Thymus (tissue), 11 donors: Measurements from ENCODE around the gene RSAD2. TPM values are rescaled to one million over a fixed set of nuclear protein-coding genes. Genes with fewer than 3 reads are reported as not detected.
A peak's percentile ranks its signal among the peaks of the same experiment; 100 is the strongest.

Experiments
- DNase-seq, 9 donors: peaks; one replicate each; pipeline ENCODE4 v3.0.0-alpha.2; 2013; ENCODE audit warnings: low spot score in 9 of 9, low read depth in 6 of 9, missing footprints in 1 of 9
- H3K27ac ChIP-seq, 2 donors: one replicate each; pipeline ENCODE4 v1.5.1; 2013; ENCODE audit warnings: control low read depth in 1 of 2, low read depth in 1 of 2, low read length in 1 of 2, mild to moderate bottlenecking in 1 of 2, moderate library complexity in 1 of 2
- H3K27me3 ChIP-seq, 2 donors: one replicate each; pipeline ENCODE4 v1.5.1; 2013; ENCODE audit warnings: low read length in 1 of 2; ENCODE audit not compliant: control insufficient read depth in 2 of 2, insufficient read depth in 1 of 2
- H3K36me3 ChIP-seq, 2 donors: one replicate each; pipeline ENCODE4 v1.5.1; 2013; ENCODE audit warnings: low read length in 1 of 2, mild to moderate bottlenecking in 1 of 2, moderate library complexity in 1 of 2; ENCODE audit not compliant: control insufficient read depth in 2 of 2, insufficient read depth in 2 of 2
- H3K4me1 ChIP-seq, 2 donors: one replicate each; pipeline ENCODE4 v1.5.1; 2013; ENCODE audit warnings: low read length in 2 of 2; ENCODE audit not compliant: control insufficient read depth in 2 of 2, insufficient read depth in 2 of 2
- H3K4me3 ChIP-seq, 2 donors: one replicate each; pipeline ENCODE4 v1.5.1; 2013; ENCODE audit warnings: low read length in 2 of 2, control low read depth in 1 of 2, mild to moderate bottlenecking in 1 of 2
- H3K9me3 ChIP-seq, 2 donors: one replicate each; pipeline ENCODE4 v1.5.1; 2013; ENCODE audit warnings: low read length in 1 of 2, mild to moderate bottlenecking in 1 of 2; ENCODE audit not compliant: control insufficient read depth in 2 of 2, insufficient read depth in 1 of 2
- WGBS: extraction: QIAGEN DNeasy Blood & Tissue Kit; methylation state at CpG from one replicate; pipeline ENCODE4 v1.1.7; 2013; 5-methylcytosine and 5-hydroxymethylcytosine counted together
- polyA plus RNA-seq: library from polyadenylated mRNA; stranded (reverse); fragments of 200-250 nt; gene quantifications from one replicate; pipeline ENCODE4 v1.2.3, GENCODE V29; 2013
- total RNA-seq: library from RNA; stranded (reverse); fragments of 120-200 nt; gene quantifications from one replicate; pipeline ENCODE4 v1.2.4, GENCODE V29; 2013
- donor health status: healthy.

The RSAD2 gene
- total and polyA plus RNA-seq, 2 donors, result 8.2 to 26.3 TPM

- Histone ChIP-seq H3K27me3 (no peaks in the 10 kb centered on the region), H3K4me3 (no peak overlapping the region), H3K36me3 (peaks cover 0 to 2% of the 10 kb centered on the region in 2 donors), H3K4me1 (peaks cover 2 to 12% of the 10 kb centered on the region in 2 donors), H3K27ac (peak overlapping the region in 1 of 2 donors; percentile 40), H3K9me3 (no peaks in the 10 kb centered on the region)
- 40% methylated on average over 2 of the region's 2 CpGs for WGBS
- peak in 1 of 9 donors; percentile 45 for DNase-seq
These were observed 5.2 kb upstream of the RSAD2 start for GRCh38 chr2:6872394-6872793.

DNA sequence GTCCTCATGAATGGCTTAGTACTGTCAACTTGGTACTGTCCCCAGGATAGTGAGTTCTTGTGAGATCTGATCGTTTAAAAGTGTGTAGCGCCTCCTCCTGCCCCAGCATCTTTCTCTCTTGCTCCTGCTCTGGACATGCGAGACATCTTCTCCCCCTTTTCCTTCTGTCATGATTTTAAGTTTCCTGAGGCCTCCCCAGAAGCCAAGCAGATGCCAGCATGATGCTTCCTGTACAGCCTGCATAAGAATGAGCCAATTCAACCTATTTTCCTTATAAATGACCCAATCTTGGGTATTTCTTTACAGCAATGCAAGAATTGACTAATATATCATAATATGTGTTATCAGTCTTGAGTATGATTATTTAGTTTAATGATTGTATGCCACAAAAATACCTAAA lies 3.5 kb upstream of the RSAD2 start:
- peaks cover 0 to 2% of the 10 kb centered on the region in 2 donors for H3K36me3 ChIP-seq
- DNase-seq, result no peak
- no peak overlapping the region for H3K27ac ChIP-seq
- over 99% methylated on average over 3 of the region's 3 CpGs for WGBS
- H3K4me3 ChIP-seq, result no peak overlapping the region
- peaks cover 5 to 23% of the 10 kb centered on the region in 2 donors for H3K4me1 ChIP-seq
- no peaks in the 10 kb centered on the region for H3K27me3 ChIP-seq
- no peaks in the 10 kb centered on the region for H3K9me3 ChIP-seq

GRCh38 chr2:6876309-6876708 lies 1.3 kb upstream of the RSAD2 start:
- H3K4me3 ChIP-seq, result no peak overlapping the region
- H3K27ac ChIP-seq, result no peak overlapping the region
- WGBS, result 30% methylated on average over 1 of the region's 1 CpG
- H3K4me1 ChIP-seq, result peaks cover 10 to 33% of the 10 kb centered on the region in 2 donors
- no peak for DNase-seq
- no peaks in the 10 kb centered on the region for H3K27me3 ChIP-seq
- no peaks in the 10 kb centered on the region for H3K9me3 ChIP-seq
- peaks cover 0 to 2% of the 10 kb centered on the region in 2 donors for H3K36me3 ChIP-seq

- 15% methylated on average over 4 of the region's 4 CpGs for WGBS
- no peaks in the 10 kb centered on the region for H3K9me3 ChIP-seq
- H3K27ac ChIP-seq, result peak overlapping the region in 1 of 2 donors; percentile 84
- H3K4me1 ChIP-seq, result peaks cover 10 to 46% of the 10 kb centered on the region in 2 donors
- H3K4me3 ChIP-seq, result peak overlapping the region in 1 of 2 donors; percentile 33
- peaks cover 0 to 2% of the 10 kb centered on the region in 2 donors for H3K36me3 ChIP-seq
- H3K27me3 ChIP-seq, result no peaks in the 10 kb centered on the region
- peak in 1 of 9 donors; percentile 50 for DNase-seq
These were observed 972 bp downstream of the RSAD2 start for GRCh38 chr2:6878549-6878948.

DNA sequence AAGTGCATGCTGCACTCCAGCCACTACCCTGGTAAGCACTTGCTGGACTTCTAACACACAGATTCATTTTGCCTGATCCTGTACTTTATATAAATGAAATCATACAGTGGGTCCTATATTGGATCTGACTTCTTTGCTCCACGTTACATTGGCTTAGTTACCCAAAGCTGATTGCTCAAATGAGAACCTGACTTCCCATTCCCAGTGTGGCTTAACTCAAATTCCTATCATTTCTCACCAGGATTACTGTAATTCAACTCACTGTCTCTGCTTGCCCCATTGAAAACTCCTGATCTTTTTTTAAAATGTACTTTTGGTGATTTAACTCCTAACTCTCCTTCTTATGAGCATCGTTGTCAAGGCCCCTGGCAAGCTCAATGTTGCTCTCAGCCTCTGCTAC lies 1.4 kb downstream of the RSAD2 start:
- Histone ChIP-seq H3K36me3 (peaks cover 0 to 2% of the 10 kb centered on the region in 2 donors), H3K4me1 (peaks cover 10 to 48% of the 10 kb centered on the region in 2 donors), H3K9me3 (no peaks in the 10 kb centered on the region), H3K27me3 (no peaks in the 10 kb centered on the region), H3K4me3 (peak overlapping the region in 1 of 2 donors; percentile 33), H3K27ac (peak overlapping the region; percentile 64 to 84)
- WGBS, result 78% methylated on average over 2 of the region's 2 CpGs
- no peak for DNase-seq

DNA sequence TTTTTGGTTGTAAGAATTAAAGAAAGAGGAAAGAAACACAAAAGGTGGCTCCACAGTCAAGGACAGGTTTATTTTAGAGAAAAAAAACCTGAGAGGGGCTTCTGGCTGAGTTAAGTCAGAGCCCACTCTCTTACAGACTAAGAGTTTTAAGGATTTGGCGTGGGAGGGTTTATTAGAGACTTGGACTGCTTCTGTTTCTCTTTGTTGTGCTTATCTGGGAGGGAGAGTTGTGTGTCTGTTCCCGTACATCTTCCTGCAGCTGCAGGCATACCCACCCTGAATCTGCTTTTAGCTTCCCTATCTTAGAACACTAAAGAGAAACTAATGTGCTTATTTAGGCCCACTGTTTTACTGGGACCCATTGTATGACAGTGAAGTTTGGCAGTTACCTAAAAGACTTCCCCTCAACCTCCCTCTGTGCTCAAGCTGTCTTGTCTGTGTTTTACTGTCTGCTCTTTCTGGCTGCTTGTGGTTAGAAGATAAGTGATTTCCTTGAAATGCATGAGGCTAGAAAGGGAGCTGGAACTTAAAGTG lies 2.7 kb downstream of the RSAD2 start:
- peaks cover 10 to 48% of the 10 kb centered on the region in 2 donors for H3K4me1 ChIP-seq
- DNase-seq, result peak in 5 of 9 donors; percentile 42 to 82 (median 53)

GRCh38 chr2:6881046-6881445 lies 3.5 kb downstream of the RSAD2 start:
- Histone ChIP-seq H3K27ac (peak overlapping the region in 1 of 2 donors; percentile 58), H3K27me3 (no peaks in the 10 kb centered on the region), H3K36me3 (no peaks in the 10 kb centered on the region), H3K4me1 (peaks cover 10 to 45% of the 10 kb centered on the region in 2 donors), H3K9me3 (no peaks in the 10 kb centered on the region), H3K4me3 (no peak overlapping the region)
- no peak for DNase-seq
- 57% methylated on average over 1 of the region's 1 CpG for WGBS

More for the DNA sequence above, 2.7 kb downstream of the RSAD2 start:
- 6% methylated on average over 2 of the region's 2 CpGs for WGBS
- H3K27me3 ChIP-seq, result no peaks in the 10 kb centered on the region
- peaks cover 0 to under 1% of the 10 kb centered on the region in 2 donors for H3K36me3 ChIP-seq
- peak overlapping the region; percentile 68 to 84 for H3K27ac ChIP-seq
- peak overlapping the region in 1 of 2 donors; percentile 13 for H3K4me3 ChIP-seq
- H3K9me3 ChIP-seq, result no peaks in the 10 kb centered on the region

DNA sequence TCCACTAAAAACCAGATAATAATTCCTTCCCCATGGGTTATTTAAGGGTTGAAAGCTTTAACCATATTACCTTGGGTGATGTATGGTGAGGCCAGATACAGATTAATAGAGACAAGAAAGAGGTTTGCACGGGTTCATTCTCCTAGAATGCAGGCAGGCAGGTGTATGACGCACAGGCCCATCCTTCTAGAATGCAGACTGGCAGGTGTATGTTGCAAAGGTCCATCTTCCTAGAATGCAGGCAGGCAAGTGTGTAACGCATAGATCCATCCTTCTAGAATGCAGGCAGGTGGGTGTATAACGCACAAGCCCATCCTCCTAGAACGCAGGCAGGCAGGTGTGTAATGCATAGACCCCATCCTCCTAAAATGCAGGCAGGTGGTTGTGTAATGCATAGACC lies 3.9 kb downstream of the RSAD2 start:
- peak overlapping the region in 1 of 2 donors; percentile 58 for H3K27ac ChIP-seq
- peaks cover 10 to 42% of the 10 kb centered on the region in 2 donors for H3K4me1 ChIP-seq
- WGBS, result 93% methylated on average over 5 of the region's 5 CpGs
- no peaks in the 10 kb centered on the region for H3K36me3 ChIP-seq
- no peaks in the 10 kb centered on the region for H3K27me3 ChIP-seq
- H3K9me3 ChIP-seq, result no peaks in the 10 kb centered on the region
- H3K4me3 ChIP-seq, result no peak overlapping the region
- DNase-seq, result no peak

- peaks cover 18 to 47% of the 10 kb centered on the region in 2 donors for H3K4me1 ChIP-seq
These were observed 6.0 kb downstream of the RSAD2 start for GRCh38 chr2:6883448-6884122.

More at GRCh38 chr2:6883448-6884122, 6.0 kb downstream of the RSAD2 start:
- no peak for DNase-seq
- Histone ChIP-seq H3K27ac (no peak overlapping the region), H3K36me3 (no peaks in the 10 kb centered on the region), H3K4me3 (no peak overlapping the region), H3K9me3 (no peaks in the 10 kb centered on the region), H3K27me3 (no peaks in the 10 kb centered on the region)
- 89% methylated on average over 7 of the region's 7 CpGs for WGBS
